ENCODE results near the gene BRD3. TPM values are rescaled to one million over a fixed set of nuclear protein-coding genes. Genes with fewer than 3 reads are reported as not detected.
A peak's percentile ranks its signal among the peaks of the same experiment; 100 is the strongest.
"Not testable (repeated sequence)": the region's sequence is repeated elsewhere in the genome, so short reads cannot be mapped to it uniquely, and the experiment has no call there.

The BRD3 gene
- total RNA-seq, 1 experiment from 2014 or later = 4.0 TPM

DNA sequence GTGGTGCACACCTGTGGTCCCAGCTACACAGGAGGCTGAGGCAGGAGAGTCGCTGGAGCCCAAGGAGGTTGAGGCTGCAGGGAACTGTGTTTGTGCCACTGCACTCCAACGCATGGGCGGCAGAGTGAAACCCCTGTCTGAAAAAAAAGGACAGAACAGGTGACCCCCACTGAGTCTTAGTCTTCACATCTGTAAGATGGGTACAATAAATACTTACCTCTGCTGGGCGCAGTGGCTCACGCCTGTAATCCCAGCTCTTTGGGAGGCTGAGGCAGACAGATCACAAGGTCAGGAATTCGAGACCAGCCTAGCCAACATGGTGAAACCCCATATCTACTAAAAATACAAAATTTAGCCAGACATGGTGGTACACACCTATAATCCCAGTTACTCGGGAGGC, 4.9 kb upstream of the BRD3 start:
- not testable (repeated sequence) for H4K20me1 ChIP-seq (ENCODE audit: insufficient read depth, low read depth, low read length); H3K79me2 ChIP-seq (ENCODE audit: low read length); H3K27me3 ChIP-seq (ENCODE audit: low read length); DNase-seq; H3K36me3 ChIP-seq (ENCODE audit: insufficient read depth, low read length); H3K4me2 ChIP-seq (ENCODE audit: low read depth, low read length, poor library complexity, severe bottlenecking); H3K9me2 ChIP-seq (replicated peaks; ENCODE audit: insufficient read depth, low read length); H2AFZ ChIP-seq (ENCODE audit: low read length); H3K4me3 ChIP-seq (ENCODE audit: low read length); H3K27ac ChIP-seq (ENCODE audit: low read length); H3K9me3 ChIP-seq (ENCODE audit: low read length); H3K4me1 ChIP-seq (ENCODE audit: low read length); H3K9ac ChIP-seq (ENCODE audit: low read length)

DNA sequence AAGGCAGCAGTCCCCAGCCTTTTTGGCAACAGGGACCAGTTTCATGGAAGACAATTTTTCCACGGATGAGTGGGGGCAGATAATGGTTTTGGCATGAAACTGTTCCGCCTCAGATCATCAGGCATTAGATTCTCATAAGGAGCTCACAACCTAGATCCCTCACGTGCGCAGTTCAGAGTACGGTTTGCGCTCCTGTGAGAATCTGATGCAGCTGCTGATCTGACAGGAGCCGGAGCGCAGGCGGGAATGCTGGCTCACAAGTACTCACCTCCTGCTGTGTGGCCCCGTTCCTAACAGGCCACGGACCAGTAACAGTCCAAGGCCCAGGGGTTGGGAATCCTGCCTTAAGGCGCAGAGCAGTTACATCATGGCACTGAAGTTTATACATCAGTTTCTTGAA, 3.3 kb upstream of the BRD3 start:
- Histone ChIP-seq H3K27ac (ENCODE audit: low read length) (no peak overlapping the region), H3K9me3 (ENCODE audit: low read length) (no peaks in the 10 kb centered on the region), H3K27me3 (ENCODE audit: low read length) (no peaks in the 10 kb centered on the region), H3K9me2 (replicated peaks; ENCODE audit: insufficient read depth, low read length) (no peaks in the 10 kb centered on the region), H3K9ac (ENCODE audit: low read length) (no peak overlapping the region), H3K4me3 (ENCODE audit: low read length) (no peak overlapping the region), H3K79me2 (ENCODE audit: low read length) (peaks cover 8% of the 10 kb centered on the region), H3K4me1 (ENCODE audit: low read length) (peaks cover 17% of the 10 kb centered on the region), H4K20me1 (ENCODE audit: insufficient read depth, low read depth, low read length) (peaks cover 7% of the 10 kb centered on the region), H2AFZ (ENCODE audit: low read length) (no peak overlapping the region), H3K4me2 (ENCODE audit: low read depth, low read length, poor library complexity, severe bottlenecking) (no peak overlapping the region), H3K36me3 (ENCODE audit: insufficient read depth, low read length) (no peaks in the 10 kb centered on the region)
- no peak for DNase-seq

DNA sequence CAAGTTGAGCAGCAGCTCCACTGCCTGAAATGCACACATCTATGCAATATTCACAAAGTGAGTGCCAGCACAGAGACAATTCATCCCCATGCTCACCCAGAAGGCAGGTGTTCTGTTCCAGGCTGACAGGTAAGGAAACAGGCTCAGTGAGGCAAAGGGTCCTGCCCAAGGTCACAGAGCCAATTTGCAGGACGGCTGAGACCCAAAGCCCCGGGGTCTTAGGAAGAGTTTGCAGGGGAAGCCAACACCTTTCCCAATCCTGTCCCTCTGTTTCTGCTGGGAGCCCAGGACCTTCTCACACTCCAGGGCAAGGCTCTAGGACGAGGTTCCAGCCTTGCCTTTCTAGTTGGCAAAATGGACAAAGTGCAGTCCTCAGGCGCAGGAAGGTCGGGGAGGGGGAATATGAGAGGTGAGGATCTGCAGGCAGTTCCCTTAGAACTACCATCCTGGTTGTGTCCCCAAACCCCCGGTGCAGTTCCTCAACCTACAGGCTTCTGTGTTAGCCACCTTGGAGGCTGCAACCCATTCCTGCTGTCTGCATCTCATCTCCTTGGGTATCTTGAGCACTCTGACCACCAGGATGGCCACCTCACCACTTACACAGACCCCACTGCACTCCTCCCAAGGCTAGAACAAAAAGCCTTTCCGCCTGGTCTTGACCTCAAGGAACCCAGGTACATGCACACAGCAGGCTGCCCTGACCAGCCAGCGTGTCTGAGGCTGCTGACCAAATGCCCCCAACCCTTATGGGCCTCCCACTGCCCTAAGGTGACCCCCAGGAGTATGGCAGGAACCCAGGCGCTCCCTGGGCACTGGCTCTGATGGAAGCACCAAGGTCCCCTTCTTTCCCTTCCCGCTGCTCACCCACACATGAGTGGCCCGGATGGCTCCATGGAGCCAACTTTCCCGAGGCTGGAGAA, 1.9 kb upstream of the BRD3 start:
- H3K4me1 ChIP-seq (ENCODE audit: low read length) = peaks cover 22% of the 10 kb centered on the region
- H2AFZ ChIP-seq (ENCODE audit: low read length) = no peak overlapping the region
- H4K20me1 ChIP-seq (ENCODE audit: insufficient read depth, low read depth, low read length) = peaks cover 21% of the 10 kb centered on the region
- no peak overlapping the region for H3K27ac ChIP-seq (ENCODE audit: low read length)
- peak overlapping the region; percentile 86 for H3K4me2 ChIP-seq (ENCODE audit: low read depth, low read length, poor library complexity, severe bottlenecking)
- H3K4me3 ChIP-seq (ENCODE audit: low read length) = no peak overlapping the region
- DNase-seq = no peak
- H3K9ac ChIP-seq (ENCODE audit: low read length) = no peak overlapping the region
- H3K9me3 ChIP-seq (ENCODE audit: low read length) = no peaks in the 10 kb centered on the region
- H3K36me3 ChIP-seq (ENCODE audit: insufficient read depth, low read length) = no peaks in the 10 kb centered on the region
- H3K9me2 ChIP-seq (replicated peaks; ENCODE audit: insufficient read depth, low read length) = no peaks in the 10 kb centered on the region
- H3K79me2 ChIP-seq (ENCODE audit: low read length) = peaks cover 21% of the 10 kb centered on the region
- no peaks in the 10 kb centered on the region for H3K27me3 ChIP-seq (ENCODE audit: low read length)

DNA sequence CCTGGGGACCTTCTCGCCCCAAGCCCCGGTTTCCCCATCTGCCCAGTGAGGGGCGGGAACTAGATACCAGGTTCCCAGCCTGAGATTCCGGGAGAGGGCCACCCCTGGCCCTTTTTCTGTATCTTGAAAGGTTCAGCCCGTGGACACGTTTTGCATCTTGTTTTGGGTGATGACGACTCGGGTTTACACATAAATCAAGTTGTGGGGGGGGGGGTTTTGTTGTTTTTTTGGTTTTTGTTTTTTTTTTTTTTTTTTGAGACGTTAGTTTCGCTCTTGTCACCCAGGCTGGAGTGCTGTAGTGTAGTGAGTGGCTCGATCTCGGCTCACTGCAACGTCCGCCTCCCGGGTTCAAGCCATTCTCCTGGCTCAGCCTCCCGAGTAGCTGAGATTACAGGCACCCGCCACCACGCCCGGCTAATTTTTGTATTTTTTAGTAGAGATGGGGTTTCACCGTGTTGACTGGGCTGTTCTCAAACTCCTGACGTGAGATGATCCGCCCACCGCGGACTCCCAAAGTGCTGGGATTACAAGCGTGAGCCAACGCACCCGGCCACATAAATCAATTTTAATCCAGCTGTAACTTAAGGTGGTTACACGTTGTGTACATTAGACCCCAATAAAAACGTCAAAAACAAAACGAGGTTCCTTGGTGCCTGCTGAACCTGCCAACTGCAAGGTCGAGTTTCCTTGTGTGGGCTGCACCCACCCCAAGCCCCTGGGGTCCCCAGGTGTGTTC, 1.1 kb upstream of the BRD3 start:
- H2AFZ ChIP-seq (ENCODE audit: low read length) = peak overlapping the region; percentile 98
- no peak for DNase-seq
- peak overlapping the region; percentile 86 for H3K4me2 ChIP-seq (ENCODE audit: low read depth, low read length, poor library complexity, severe bottlenecking)
- peaks cover 22% of the 10 kb centered on the region for H3K4me1 ChIP-seq (ENCODE audit: low read length)
- H3K79me2 ChIP-seq (ENCODE audit: low read length) = peaks cover 25% of the 10 kb centered on the region
- H3K27me3 ChIP-seq (ENCODE audit: low read length) = no peaks in the 10 kb centered on the region
- H4K20me1 ChIP-seq (ENCODE audit: insufficient read depth, low read depth, low read length) = peaks cover 26% of the 10 kb centered on the region
- no peaks in the 10 kb centered on the region for H3K9me2 ChIP-seq (replicated peaks; ENCODE audit: insufficient read depth, low read length)
- H3K27ac ChIP-seq (ENCODE audit: low read length) = no peak overlapping the region
- H3K4me3 ChIP-seq (ENCODE audit: low read length) = peak overlapping the region; percentile 76
- peak overlapping the region; percentile 82 for H3K9ac ChIP-seq (ENCODE audit: low read length)
- no peaks in the 10 kb centered on the region for H3K9me3 ChIP-seq (ENCODE audit: low read length)
- H3K36me3 ChIP-seq (ENCODE audit: insufficient read depth, low read length) = no peaks in the 10 kb centered on the region

DNA sequence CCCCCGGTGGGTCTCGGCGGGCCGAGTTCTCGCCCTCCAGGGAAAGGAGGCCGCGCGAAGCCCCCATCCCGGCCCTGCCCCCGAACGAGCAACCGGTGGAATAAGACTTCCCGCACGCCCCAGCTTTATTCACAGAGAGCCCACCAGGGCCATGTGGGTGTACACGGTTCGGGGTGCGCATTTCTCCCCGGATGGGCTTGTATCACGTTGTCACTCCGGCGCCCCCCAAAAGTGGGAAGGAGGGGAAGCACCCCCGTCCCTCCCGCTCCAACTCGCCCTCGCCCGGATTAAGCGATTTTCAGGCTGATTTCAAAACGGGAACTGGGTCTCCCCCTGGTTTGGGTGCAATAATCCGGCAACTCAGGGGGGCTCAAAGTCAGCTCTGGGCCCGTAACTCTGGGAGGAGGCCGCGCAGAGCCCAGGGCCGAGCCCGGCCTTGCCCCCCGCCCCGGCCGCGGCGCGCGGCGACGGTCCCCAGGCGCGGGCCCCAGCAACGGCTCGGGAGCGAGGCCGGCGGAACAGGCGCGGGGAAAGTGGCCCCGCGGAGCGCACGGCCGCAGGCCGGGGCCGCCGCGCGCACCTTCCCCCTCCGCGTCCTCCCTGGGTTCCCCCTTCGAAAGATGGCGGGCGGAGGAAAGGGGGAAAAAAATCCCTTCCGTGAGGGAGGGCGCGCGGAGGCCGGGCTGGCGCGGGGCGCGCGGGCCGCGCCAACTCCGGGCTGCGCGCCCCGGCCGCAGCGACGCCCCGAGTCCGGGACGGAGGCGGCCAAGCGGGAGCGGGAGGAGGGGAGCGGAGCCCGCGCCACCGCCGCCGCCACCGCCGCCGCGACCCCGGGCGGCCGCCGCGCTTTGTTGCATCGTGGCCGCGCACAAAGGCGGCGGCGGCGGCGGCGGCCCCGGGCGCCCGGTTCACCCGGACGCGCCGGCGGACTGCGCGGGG, 644 bp downstream of the BRD3 start:
- peak overlapping the region; percentile 89 for H3K9ac ChIP-seq (ENCODE audit: low read length)
- no peak overlapping the region for H3K27ac ChIP-seq (ENCODE audit: low read length)
- no peaks in the 10 kb centered on the region for H3K36me3 ChIP-seq (ENCODE audit: insufficient read depth, low read length)
- no peaks in the 10 kb centered on the region for H3K9me2 ChIP-seq (replicated peaks; ENCODE audit: insufficient read depth, low read length)
- peak overlapping the region; percentile 94 for H3K4me3 ChIP-seq (ENCODE audit: low read length)
- no peaks in the 10 kb centered on the region for H3K27me3 ChIP-seq (ENCODE audit: low read length)
- H4K20me1 ChIP-seq (ENCODE audit: insufficient read depth, low read depth, low read length) = peaks cover 44% of the 10 kb centered on the region
- no peak overlapping the region for H2AFZ ChIP-seq (ENCODE audit: low read length)
- no peaks in the 10 kb centered on the region for H3K9me3 ChIP-seq (ENCODE audit: low read length)
- DNase-seq = peak; percentile 73
- peak overlapping the region; percentile 74 for H3K4me2 ChIP-seq (ENCODE audit: low read depth, low read length, poor library complexity, severe bottlenecking)
- H3K4me1 ChIP-seq (ENCODE audit: low read length) = peaks cover 22% of the 10 kb centered on the region
- peaks cover 27% of the 10 kb centered on the region for H3K79me2 ChIP-seq (ENCODE audit: low read length)

DNA sequence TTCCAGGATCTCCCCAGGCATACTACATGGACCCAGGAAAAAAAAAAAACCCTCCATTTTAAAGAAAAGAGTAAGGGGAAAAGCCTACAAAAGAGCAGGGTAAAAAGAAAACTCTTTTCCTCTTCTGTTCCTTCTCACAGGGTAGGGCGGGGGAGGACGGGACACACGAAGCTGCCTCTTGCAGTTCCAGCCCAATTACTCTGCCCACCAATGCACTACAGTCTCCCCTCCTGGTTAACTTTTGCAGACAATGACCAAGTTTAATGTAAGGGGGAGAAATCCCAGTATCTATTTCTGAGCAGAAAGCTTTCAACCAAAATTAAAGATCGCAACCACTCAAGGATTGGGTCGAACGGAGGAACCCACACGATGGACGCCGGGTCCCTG, 1.3 kb downstream of the BRD3 start:
- Histone ChIP-seq H3K9ac (ENCODE audit: low read length) (peak overlapping the region; percentile 89), H3K27me3 (ENCODE audit: low read length) (no peaks in the 10 kb centered on the region), H3K4me3 (ENCODE audit: low read length) (peak overlapping the region; percentile 94), H3K4me2 (ENCODE audit: low read depth, low read length, poor library complexity, severe bottlenecking) (peak overlapping the region; percentile 74), H3K9me2 (replicated peaks; ENCODE audit: insufficient read depth, low read length) (no peaks in the 10 kb centered on the region), H2AFZ (ENCODE audit: low read length) (no peak overlapping the region), H3K27ac (ENCODE audit: low read length) (no peak overlapping the region), H3K36me3 (ENCODE audit: insufficient read depth, low read length) (no peaks in the 10 kb centered on the region), H3K9me3 (ENCODE audit: low read length) (no peaks in the 10 kb centered on the region), H4K20me1 (ENCODE audit: insufficient read depth, low read depth, low read length) (peaks cover 50% of the 10 kb centered on the region), H3K4me1 (ENCODE audit: low read length) (peaks cover 25% of the 10 kb centered on the region), H3K79me2 (ENCODE audit: low read length) (peaks cover 27% of the 10 kb centered on the region)
- peak; percentile 51 for DNase-seq

DNA sequence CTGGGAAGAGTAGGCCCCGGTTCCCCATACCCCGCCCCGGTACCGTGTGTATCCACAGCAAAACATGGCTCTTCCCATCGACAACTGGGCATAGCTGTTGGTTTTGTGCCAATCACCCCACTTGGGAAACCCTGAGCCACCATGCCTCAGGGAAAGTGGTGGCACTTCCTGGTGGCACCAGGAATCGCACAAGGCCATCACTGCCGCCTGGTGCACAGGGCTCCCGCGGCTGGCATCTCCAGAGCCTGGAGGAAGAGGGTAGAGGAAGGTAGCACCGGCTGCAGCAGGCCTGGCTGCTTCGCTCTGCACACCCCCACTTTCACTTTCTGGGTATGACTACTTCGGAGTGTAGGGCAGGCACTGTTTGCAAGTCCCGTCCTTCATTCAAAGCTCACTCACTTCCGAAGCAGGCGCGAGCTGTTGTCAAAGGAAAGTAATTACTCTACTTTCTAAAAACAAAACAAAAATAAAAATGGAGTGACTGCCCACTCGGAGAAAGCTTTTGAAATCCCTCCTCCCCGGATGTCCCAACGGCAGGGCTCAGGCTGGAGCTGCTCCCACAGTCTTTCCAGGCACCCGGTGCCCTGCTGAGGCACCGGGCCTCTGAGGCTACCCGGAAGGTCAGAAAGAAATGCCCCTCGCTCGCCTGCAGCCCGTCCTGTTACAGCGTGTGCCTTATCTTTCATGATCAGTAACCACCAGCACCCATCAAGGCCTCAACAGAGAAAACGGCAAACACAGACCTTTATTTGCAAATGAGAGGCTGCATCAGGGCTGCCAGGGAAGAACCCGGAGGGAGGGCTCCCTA, 2.0 kb downstream of the BRD3 start:
- no peak overlapping the region for H2AFZ ChIP-seq (ENCODE audit: low read length)
- no peaks in the 10 kb centered on the region for H3K27me3 ChIP-seq (ENCODE audit: low read length)
- no peaks in the 10 kb centered on the region for H3K9me2 ChIP-seq (replicated peaks; ENCODE audit: insufficient read depth, low read length)
- peaks cover 57% of the 10 kb centered on the region for H4K20me1 ChIP-seq (ENCODE audit: insufficient read depth, low read depth, low read length)
- peaks cover 32% of the 10 kb centered on the region for H3K4me1 ChIP-seq (ENCODE audit: low read length)
- no peaks in the 10 kb centered on the region for H3K36me3 ChIP-seq (ENCODE audit: insufficient read depth, low read length)
- no peaks in the 10 kb centered on the region for H3K9me3 ChIP-seq (ENCODE audit: low read length)
- peak overlapping the region; percentile 94 for H3K4me3 ChIP-seq (ENCODE audit: low read length)
- H3K79me2 ChIP-seq (ENCODE audit: low read length) = peaks cover 27% of the 10 kb centered on the region
- peak; percentile 46 for DNase-seq
- H3K9ac ChIP-seq (ENCODE audit: low read length) = peak overlapping the region; percentile 89
- H3K4me2 ChIP-seq (ENCODE audit: low read depth, low read length, poor library complexity, severe bottlenecking) = peak overlapping the region; percentile 74
- H3K27ac ChIP-seq (ENCODE audit: low read length) = no peak overlapping the region

Measured in Karpas-422 (cell line).